GM20431 (cell line): Measurements from ENCODE around the gene CYFIP2.

ENCODE experiments used
- in situ Hi-C: fragments of 300-500 bp; cut with MseI, MboI; formaldehyde crosslinking; loops from one replicate; pipeline ENCODE4 v1.15.0; 2020; ENCODE audit warnings: low sequenced_read_pairs; ENCODE audit not compliant: unreplicated experiment

CYFIP2 gene

DNA sequence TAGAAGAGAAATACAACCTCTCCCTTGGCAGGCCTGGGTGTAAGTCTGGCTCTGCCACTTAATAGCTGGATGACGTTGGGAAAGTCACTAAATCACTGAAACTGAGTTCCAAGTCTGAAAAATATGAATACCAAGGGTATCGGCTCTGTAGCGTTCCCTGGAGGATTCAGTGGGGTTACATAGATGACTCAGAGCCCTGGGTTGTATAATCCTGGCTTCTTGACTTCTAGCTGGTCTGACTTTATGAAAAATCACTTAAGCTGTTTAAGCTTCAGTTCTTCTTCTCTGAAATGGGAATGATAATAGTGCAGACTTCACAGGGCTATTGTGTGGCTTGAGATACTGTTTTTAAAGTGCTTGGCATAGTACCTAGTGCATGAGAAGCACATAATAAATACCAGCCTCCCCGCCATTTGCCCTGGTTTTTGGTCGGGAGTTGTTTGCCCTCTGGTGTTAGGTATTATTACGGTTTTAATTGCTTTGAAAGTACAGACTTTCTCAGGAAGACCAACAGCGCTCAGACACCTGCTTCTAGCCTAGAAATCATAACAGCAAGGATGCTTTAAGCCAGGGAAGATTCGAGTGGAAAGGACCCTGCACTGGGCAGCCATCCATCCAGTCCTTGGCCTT lies 43.0 kb downstream of the CYFIP2 start:
- in situ Hi-C loops: no loop called here

DNA sequence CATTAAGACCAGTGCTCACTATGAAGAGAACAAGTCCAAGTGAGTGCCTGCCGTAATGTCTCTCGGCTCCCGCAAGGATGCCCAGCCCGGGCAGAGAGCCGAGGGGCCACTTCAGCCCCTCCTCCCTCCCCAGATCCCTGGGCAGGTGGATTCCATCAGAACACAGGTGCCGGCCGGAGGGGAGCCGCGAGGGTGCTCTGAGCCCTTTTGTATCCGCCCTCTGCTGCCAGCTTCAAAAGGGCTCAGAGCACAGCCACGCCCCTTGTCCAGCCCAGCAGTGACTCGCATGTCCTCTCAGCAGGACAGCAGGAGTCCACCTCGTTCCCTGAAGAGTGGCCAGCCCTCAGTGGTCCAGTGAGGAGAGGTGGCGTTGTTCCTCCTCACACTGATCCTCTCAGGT lies 43.9 kb downstream of the CYFIP2 start:
- in situ Hi-C loops: no loop called here

DNA sequence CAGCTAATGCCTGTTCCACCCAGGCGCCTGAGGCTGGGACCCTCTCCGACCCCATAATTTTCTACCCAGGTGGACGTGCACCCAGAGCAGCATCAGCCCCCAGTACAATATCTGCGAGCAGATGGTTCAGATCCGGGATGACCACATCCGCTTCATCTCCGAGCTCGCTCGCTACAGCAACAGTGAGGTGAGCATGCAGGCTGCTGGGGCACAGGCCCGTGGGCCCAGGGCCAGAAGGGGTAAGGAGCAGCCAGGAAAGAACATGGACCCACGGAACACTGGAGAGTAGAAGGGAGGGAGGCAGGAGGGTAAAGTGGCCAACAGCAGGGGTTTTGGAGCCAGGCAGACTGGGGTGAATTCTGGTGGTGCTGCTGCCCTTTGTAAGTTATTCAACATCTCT lies 45.7 kb downstream of the CYFIP2 start:
- in situ Hi-C loops: no loop called here

- in situ Hi-C loops: no loop called here
Measured at GRCh38 chr5:157312492-157312891, 46.6 kb downstream of the CYFIP2 start.

GRCh38 chr5:157322581-157322980 lies 56.7 kb downstream of the CYFIP2 start:
- in situ Hi-C loops: no loop called here

DNA sequence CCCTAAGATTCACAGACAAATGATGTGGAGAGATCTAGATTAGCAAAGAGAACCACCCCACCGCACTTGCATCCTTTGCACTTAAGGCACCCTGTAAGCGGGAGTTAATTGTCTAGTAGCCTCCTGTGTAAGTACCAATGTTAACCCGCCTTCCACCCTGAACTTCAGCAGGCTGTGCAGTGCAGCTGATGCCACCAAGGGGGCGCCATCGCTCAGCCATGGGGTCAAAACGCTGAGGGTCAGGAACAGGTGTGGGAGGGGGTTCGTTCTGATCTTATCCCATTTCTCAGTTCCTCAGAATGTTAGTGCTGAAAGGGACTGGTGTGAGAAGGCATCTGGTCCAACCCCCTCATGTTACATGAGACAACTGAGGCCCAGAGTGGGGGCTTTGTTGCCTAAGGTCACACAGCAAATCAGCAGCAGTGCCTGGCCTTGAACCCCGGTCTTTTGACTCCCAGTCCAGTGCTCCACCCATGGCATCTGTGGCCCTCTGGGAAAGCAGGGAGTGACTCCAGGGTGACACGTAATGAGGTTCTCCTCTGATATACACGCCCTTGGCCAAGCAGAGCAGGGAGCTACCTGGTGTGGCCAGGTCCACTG lies 57.3 kb downstream of the CYFIP2 start:
- in situ Hi-C loops: no loop called here

GRCh38 chr5:157324237-157324636 lies 58.3 kb downstream of the CYFIP2 start:
- in situ Hi-C loops: no loop called here

- in situ Hi-C loops: no loop called here
Measured at GRCh38 chr5:157326440-157327005, 60.6 kb downstream of the CYFIP2 start.

DNA sequence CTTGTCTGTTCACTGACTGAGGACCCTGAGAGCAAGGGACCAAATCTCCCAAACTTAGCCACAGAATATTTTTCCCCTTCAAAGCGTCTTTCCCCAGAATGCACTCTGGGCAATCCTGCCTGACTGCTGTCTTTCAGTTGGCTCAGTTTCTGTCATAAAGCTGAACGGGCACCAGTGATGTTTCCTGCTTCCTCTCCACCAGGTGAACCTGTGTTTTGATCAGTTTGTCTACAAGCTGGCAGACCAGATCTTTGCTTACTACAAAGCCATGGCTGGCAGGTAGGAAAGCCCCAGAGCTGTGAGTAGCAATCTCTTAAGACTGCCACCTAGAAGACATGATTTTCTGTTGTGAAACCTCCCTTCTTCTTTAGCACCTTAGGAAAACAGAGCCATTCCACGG lies 61.8 kb downstream of the CYFIP2 start:
- in situ Hi-C loops: no loop called here

- in situ Hi-C loops: no loop called here
Measured at GRCh38 chr5:157328277-157328912, 62.5 kb downstream of the CYFIP2 start.

- in situ Hi-C loops: no loop called here
Measured at GRCh38 chr5:157331807-157332206, 65.9 kb downstream of the CYFIP2 start.

GRCh38 chr5:157335534-157336422 lies 69.9 kb downstream of the CYFIP2 start:
- in situ Hi-C loops: no loop called here

DNA sequence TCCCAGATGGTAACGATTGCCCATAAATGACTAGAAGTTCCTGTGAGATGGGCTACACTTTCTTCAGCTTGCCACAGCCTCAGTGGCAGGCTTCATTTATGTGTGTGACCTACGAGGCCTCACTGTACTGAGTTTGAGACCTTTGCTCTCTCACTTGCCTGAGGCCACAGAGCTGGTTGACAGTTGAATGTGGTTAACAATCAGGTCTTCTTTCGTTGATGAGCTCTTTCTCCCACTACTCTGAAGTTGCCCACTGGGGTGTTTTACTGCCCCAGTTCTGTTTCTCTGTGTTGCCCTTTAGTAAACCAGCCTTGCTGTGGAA lies 70.5 kb downstream of the CYFIP2 start:
- in situ Hi-C loops: no loop called here

GRCh38 chr5:157339409-157339808 lies 73.5 kb downstream of the CYFIP2 start:
- in situ Hi-C loops: no loop called here

- in situ Hi-C loops: no loop called here
Measured at GRCh38 chr5:157342822-157343402, 77.0 kb downstream of the CYFIP2 start.

DNA sequence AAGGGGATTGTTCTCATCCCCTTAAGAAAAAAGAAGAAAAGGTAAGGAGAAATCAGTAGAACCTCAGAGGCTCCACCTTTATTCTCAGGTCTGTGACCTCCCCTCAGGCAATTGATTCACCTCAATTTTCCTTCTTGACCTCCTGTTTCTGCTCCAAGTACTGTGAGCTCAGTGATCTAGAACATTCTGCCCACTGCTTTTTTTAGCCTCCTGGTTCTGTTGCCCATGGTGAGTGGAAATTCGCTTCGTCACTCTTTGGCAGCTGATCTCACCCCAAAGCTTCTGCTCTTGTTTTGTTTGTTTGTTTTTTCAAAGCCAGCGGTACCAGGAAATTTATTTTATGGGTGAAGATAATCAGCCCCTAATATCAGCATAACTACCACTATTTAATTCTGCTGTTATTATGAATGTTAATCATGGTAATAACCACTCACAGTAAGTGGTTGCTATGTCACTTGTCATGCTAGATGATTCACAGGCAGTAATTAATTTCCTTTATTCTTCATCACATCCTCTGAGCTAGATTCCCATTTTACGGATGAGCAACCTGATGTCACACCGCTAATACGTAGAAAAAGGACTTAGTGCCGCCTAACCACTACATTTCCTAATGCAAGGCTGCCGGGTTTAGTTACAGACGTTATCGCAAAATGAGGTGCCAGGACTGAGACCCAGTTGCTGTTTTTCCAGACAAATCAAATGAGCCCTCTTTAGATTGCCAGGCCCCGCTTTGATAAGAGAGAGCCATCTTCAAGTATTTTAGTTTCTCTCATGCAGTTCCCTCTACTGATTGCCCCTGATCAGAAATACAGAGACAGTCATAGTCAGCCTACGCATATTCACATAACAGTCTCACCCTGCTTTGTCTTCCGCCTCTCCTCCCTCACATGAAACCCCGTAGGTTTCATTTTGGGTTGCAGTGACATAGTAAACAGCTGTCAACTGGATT lies 78.2 kb downstream of the CYFIP2 start:
- in situ Hi-C loops: no loop called here

DNA sequence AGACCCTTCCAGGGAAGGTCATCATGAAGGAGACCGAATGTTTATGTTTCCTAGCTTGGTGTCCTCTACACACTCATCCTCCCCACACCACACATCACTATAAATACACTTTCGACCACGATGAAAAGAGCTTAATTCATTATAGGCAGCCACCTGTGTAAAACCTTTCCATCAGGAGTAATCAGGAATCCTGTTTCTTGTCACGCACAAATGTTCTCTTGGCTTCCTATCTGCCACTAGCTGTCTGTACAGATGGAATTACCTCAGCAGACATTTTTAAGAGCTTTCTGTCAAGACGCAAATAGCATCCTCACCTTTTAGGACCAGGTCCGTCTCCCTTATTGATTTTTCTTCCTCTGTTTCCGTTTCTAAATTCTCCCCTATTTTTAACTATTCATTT lies 79.1 kb downstream of the CYFIP2 start:
- in situ Hi-C loops: no loop called here

GRCh38 chr5:157345485-157345884 lies 79.6 kb downstream of the CYFIP2 start:
- in situ Hi-C loops: no loop called here
